Posterior vena cava (tissue), 2 donors: Measurements from ENCODE around the gene KCNS3. TPM values are rescaled to one million over a fixed set of nuclear protein-coding genes. Genes with fewer than 3 reads are reported as not detected.

Source experiments
- DNase-seq: peaks from one replicate; pipeline ENCODE4 v3.0.0-alpha.2; 2020; ENCODE audit warnings: low spot score
- intact Hi-C, 2 donors: fragments of 100-400 bp; cut with DNase I; formaldehyde crosslinking; loops; one replicate each; pipeline versions ENCODE4 v1.14.1 to v1.14.2; 2022 to 2023
- total RNA-seq, 2 donors: library from RNA; stranded (reverse); fragmentation: NEBNext Ultra II Directional; extraction: Animal tissue kit (Norgen Biotek cat#: 25700); gene quantifications; one replicate each; pipeline ENCODE4 v1.2.1, GENCODE V29; 2021
- donor health status: DM: yes; HTN: yes; CAD: no.
- donor health status: DM: yes; HTN: yes; CAD: no.

KCNS3 gene
- total RNA-seq, 2 donors from 2014 or later, result 3.1 to 7.2 TPM

GRCh38 chr2:17975401-17975800 lies 96.9 kb downstream of the KCNS3 start:
- intact Hi-C loops, result no loop called here

DNA sequence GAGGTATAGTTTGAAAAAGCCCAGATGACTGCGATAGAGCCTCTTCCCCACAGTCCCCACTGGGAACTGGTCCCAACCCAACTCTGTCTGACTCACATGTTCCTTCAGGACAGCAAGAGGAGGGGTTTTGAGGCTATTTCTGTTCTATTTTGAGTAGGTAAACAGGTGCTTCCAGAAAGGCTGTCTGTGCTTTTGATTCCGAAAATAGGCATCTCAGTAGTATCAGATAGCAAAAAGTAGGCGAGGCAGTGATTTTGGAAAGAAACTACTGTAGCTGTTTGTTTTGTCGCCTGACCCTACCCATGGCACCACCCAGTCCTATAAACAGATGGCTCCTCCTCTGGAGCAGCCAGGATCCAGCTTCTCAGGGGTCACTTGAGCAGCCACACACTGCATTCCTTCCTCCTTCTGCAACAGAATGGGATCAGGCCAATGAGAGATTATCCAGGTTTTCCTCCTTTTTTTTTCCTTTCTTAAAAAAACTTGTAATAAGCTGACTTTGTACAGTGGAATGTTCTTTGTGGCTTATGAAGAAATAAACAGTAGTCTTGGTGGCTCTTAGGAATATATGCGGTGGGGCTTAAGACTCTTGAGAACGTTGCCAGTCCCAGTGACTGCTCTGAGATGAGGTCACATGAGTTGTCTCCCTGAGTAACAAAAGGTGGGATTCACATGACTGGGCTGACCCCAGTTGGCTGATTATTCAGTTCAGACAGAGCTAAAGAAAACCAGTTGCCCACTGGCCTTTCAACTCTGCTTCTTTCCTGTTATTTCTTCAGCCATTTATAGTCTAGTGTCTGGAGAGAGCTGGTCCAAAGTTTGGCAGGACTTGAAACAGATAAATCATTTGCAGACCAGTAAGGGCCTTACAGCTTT lies 98.6 kb downstream of the KCNS3 start:
- intact Hi-C loops, result no loop called here
- no peak for DNase-seq

More at GRCh38 chr2:17975401-17975800, 96.9 kb downstream of the KCNS3 start:
- DNase-seq, result no peak

DNA sequence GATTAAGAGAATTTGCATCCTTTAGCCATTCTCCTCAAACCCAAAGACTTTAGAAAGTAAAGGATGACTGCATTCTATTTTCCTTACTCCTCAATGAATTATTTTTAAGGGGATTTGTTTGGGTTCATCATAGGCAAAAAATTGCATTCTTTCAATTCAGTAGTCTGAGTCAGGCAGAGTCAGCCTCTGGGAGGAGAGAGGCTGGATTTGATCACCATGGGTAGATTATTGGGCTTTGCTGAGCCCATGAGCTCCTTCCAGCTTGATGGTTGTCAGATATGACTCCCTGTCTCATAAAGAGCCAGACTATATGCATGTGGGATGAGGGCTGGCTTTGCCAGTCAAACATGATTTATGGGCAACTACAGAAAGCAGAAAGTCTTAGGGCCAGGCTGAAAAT lies 101.2 kb downstream of the KCNS3 start:
- DNase-seq, result no peak
- intact Hi-C loops, result no loop called here

- DNase-seq, result no peak
- intact Hi-C loops, result no loop called here
These were observed 103.5 kb downstream of the KCNS3 start for GRCh38 chr2:17981936-17982335.

Other genes starting within 250 kb of the KCNS3 start
- 10 to 100 TPM; 10.5 to 13.8 TPM for gene SMC6, start 124.9 kb upstream of the KCNS3 start, total RNA-seq
- 1 to 10 TPM; 3.1 to 3.5 TPM for gene GEN1, start 124.5 kb upstream of the KCNS3 start, total RNA-seq
- gene MSGN1, start 62.2 kb upstream of the KCNS3 start, total RNA-seq, result not detected